ENCODE results near the gene DVL1.

- TF ChIP-seq CTCF (IDR thresholded peaks at IDR 0.05) = no peak
- no peak for TF ChIP-seq POLR2A (IDR thresholded peaks at IDR 0.05)
- no peak for TF ChIP-seq EP300 (IDR thresholded peaks at IDR 0.05)
Measured at GRCh38 chr1:1367315-1367714, 18.1 kb upstream of the DVL1 start.
